Naive B cell (primary cell): ENCODE results near the gene DOK7. TPM values are rescaled to one million over a fixed set of nuclear protein-coding genes. Genes with fewer than 3 reads are reported as not detected.

Experiments used
- ATAC-seq, 2 donors: fragments of 150-1000 bp; cut with Tn5 transposase; 2 replicates each; pipeline ENCODE4 v1.10.0; 2021; ENCODE audit warnings: low read depth in 2 of 2, mild to moderate bottlenecking in 2 of 2, moderate library complexity in 2 of 2
- DNase-seq: peaks from one replicate; pipeline ENCODE4 v3.0.0; 2022
- H3K27ac Mint-ChIP-seq, 6 donors: one replicate each; pipeline ENCODE4 v1.8.0; 2020 to 2022; ENCODE audit warnings: mild to moderate bottlenecking in 6 of 6, mixed read lengths in 6 of 6, moderate library complexity in 5 of 6, inconsistent platforms in 2 of 6
- H3K27me3 Mint-ChIP-seq, 3 donors: one replicate each; pipeline ENCODE4 v1.8.0; 2021 to 2022; ENCODE audit warnings: mixed read lengths in 3 of 3, mild to moderate bottlenecking in 1 of 3
- H3K36me3 Mint-ChIP-seq, 2 donors: one replicate each; pipeline ENCODE4 v1.8.0; 2020 to 2022; ENCODE audit warnings: mixed read lengths in 2 of 2, inconsistent platforms in 1 of 2, mild to moderate bottlenecking in 1 of 2
- H3K4me1 Mint-ChIP-seq, 3 donors: one replicate each; pipeline ENCODE4 v1.8.0; 2020 to 2022; ENCODE audit warnings: mixed read lengths in 3 of 3, inconsistent platforms in 1 of 3, mild to moderate bottlenecking in 1 of 3, moderate library complexity in 1 of 3
- H3K4me3 Mint-ChIP-seq, 8 donors: one replicate each; pipeline ENCODE4 v1.8.0; 2020 to 2022; ENCODE audit warnings: mild to moderate bottlenecking in 8 of 8, mixed read lengths in 8 of 8, moderate library complexity in 8 of 8, inconsistent platforms in 2 of 8
- H3K9me3 Mint-ChIP-seq, 7 donors: one replicate each; pipeline ENCODE4 v1.8.0; 2020 to 2022; ENCODE audit warnings: mixed read lengths in 7 of 7, mild to moderate bottlenecking in 5 of 7, inconsistent platforms in 2 of 7, moderate library complexity in 1 of 7
- polyA plus RNA-seq, 6 donors: library from polyadenylated mRNA; unstranded; fragments of 300-500 nt; fragmentation: Illumina TruSeq; gene quantifications; one replicate each; pipeline ENCODE4 v1.2.3, GENCODE V29; 2021; ENCODE audit warnings: low read depth in 6 of 6

The DOK7 gene
- polyA plus RNA-seq, 6 donors from 2014 or later, result 1.8 to 6.0 (median 4.3) TPM

GRCh38 chr4:3481113-3481531 lies 18.0 kb downstream of the DOK7 start:
- H3K4me1 Mint-ChIP-seq, result peaks cover 17 to 51% (median 35%) of the 10 kb centered on the region in 3 donors
- H3K9me3 Mint-ChIP-seq, result no peaks in the 10 kb centered on the region
- peak overlapping the region in 4 of 6 donors; percentile 32 to 96 (median 60) for H3K27ac Mint-ChIP-seq
- no peaks in the 10 kb centered on the region for H3K36me3 Mint-ChIP-seq
- H3K4me3 Mint-ChIP-seq, result peak overlapping the region in 2 of 8 donors; percentile 28 to 62
- DNase-seq (no peak), ATAC-seq (no peak)
- peaks cover 0 to 16% (median 5%) of the 10 kb centered on the region in 3 donors for H3K27me3 Mint-ChIP-seq

DNA sequence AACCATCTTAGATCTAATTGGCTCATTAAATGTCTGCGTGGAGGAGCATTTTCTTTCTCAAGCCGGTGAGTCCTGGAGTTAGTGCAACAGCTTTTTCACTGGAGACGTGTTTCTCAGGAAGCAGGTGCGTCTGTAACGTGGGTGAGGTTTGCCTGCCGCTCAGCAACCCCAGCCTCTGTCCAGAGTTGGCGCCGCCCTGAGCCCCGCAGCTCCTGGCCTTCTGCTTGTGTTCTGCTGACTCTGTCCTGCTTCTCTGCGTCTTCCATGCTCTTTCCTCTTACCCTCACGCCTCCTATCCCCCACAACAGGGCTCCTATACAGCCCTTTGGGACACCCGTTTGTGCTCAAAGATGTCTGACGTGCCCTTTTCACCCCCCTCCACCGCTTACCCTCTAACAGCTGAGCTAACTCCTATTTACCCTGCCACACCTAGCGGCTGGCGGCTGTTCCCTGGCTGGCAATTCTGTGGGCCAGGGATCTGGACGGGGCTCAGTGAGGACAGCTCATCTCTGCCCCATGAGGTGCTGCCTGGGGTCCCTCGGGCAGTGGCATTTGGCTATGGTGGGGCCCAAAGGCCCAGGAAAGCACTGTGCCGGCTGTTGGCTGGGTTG lies 18.8 kb downstream of the DOK7 start:
- DNase-seq, result no peak
- H3K27ac Mint-ChIP-seq, result peak overlapping the region in 4 of 6 donors; percentile 24 to 76 (median 62)
- peaks cover 0 to 10% (median 5%) of the 10 kb centered on the region in 3 donors for H3K27me3 Mint-ChIP-seq
- ATAC-seq, result no peak
- H3K4me3 Mint-ChIP-seq, result peak overlapping the region in 2 of 8 donors; percentile 28 to 51
- peaks cover 23 to 59% (median 40%) of the 10 kb centered on the region in 3 donors for H3K4me1 Mint-ChIP-seq
- no peaks in the 10 kb centered on the region for H3K36me3 Mint-ChIP-seq
- H3K9me3 Mint-ChIP-seq, result no peaks in the 10 kb centered on the region

- Mint-ChIP-seq H3K9me3 (no peaks in the 10 kb centered on the region), H3K27me3 (peaks cover 0 to 10% (median 5%) of the 10 kb centered on the region in 3 donors), H3K4me1 (peaks cover 23 to 59% (median 44%) of the 10 kb centered on the region in 3 donors), H3K4me3 (peak overlapping the region in 1 of 8 donors; percentile 62), H3K36me3 (no peaks in the 10 kb centered on the region), H3K27ac (peak overlapping the region in 2 of 6 donors; percentile 49 to 79)
- ATAC-seq (no peak), DNase-seq (no peak)
Observed at GRCh38 chr4:3482707-3483106, 19.6 kb downstream of the DOK7 start.

- Mint-ChIP-seq H3K27ac (peak overlapping the region in 4 of 6 donors; percentile 84 to 90 (median 86)), H3K27me3 (peaks cover 0 to 10% (median 5%) of the 10 kb centered on the region in 3 donors), H3K9me3 (no peaks in the 10 kb centered on the region), H3K4me3 (peak overlapping the region in 5 of 8 donors; percentile 78 to 87 (median 84)), H3K4me1 (peaks cover 27 to 64% (median 48%) of the 10 kb centered on the region in 3 donors), H3K36me3 (no peaks in the 10 kb centered on the region)
- ATAC-seq (no peak), DNase-seq (no peak)
Observed at GRCh38 chr4:3483471-3483921, 20.4 kb downstream of the DOK7 start.

- Mint-ChIP-seq H3K4me1 (peaks cover 34 to 72% (median 56%) of the 10 kb centered on the region in 3 donors), H3K4me3 (peak overlapping the region; percentile 47 to 87 (median 81)), H3K27me3 (peaks cover 0 to 10% (median 5%) of the 10 kb centered on the region in 3 donors), H3K36me3 (no peaks in the 10 kb centered on the region), H3K27ac (peak overlapping the region in 5 of 6 donors; percentile 87 to 98 (median 89)), H3K9me3 (no peaks in the 10 kb centered on the region)
- peak; percentile 81 to 83 for ATAC-seq
- peak; percentile 72 for DNase-seq
Observed at GRCh38 chr4:3484057-3484973, 21.2 kb downstream of the DOK7 start.

GRCh38 chr4:3485011-3485791 lies 22.1 kb downstream of the DOK7 start:
- peaks cover 38 to 75% (median 56%) of the 10 kb centered on the region in 3 donors for H3K4me1 Mint-ChIP-seq
- H3K27ac Mint-ChIP-seq, result peak overlapping the region in 5 of 6 donors; percentile 88 to 98 (median 90)
- peak overlapping the region; percentile 74 to 87 (median 81) for H3K4me3 Mint-ChIP-seq
- peaks cover 3 to 10% (median 5%) of the 10 kb centered on the region in 3 donors for H3K27me3 Mint-ChIP-seq
- ATAC-seq, result peak; percentile 56 to 65
- H3K9me3 Mint-ChIP-seq, result no peaks in the 10 kb centered on the region
- DNase-seq, result peak; percentile 74
- H3K36me3 Mint-ChIP-seq, result peaks cover 0 to 4% of the 10 kb centered on the region in 2 donors

- ATAC-seq, result no peak
- H3K27me3 Mint-ChIP-seq, result peaks cover 3 to 11% (median 4%) of the 10 kb centered on the region in 3 donors
- no peak for DNase-seq
- peak overlapping the region in 2 of 6 donors; percentile 20 to 90 for H3K27ac Mint-ChIP-seq
- H3K36me3 Mint-ChIP-seq, result peaks cover 0 to 12% of the 10 kb centered on the region in 2 donors
- peak overlapping the region; percentile 25 to 87 (median 79) for H3K4me3 Mint-ChIP-seq
- no peaks in the 10 kb centered on the region for H3K9me3 Mint-ChIP-seq
- peaks cover 40 to 68% (median 48%) of the 10 kb centered on the region in 3 donors for H3K4me1 Mint-ChIP-seq
Observed at GRCh38 chr4:3485886-3486540, 22.9 kb downstream of the DOK7 start.

- Mint-ChIP-seq H3K36me3 (peaks cover 0 to 20% of the 10 kb centered on the region in 2 donors), H3K4me3 (peak overlapping the region in 7 of 8 donors; percentile 22 to 84 (median 76)), H3K9me3 (no peaks in the 10 kb centered on the region), H3K27me3 (peaks cover 0 to 19% (median 9%) of the 10 kb centered on the region in 3 donors), H3K27ac (peak overlapping the region in 5 of 6 donors; percentile 13 to 81 (median 59)), H3K4me1 (peaks cover 42 to 66% (median 45%) of the 10 kb centered on the region in 3 donors)
- ATAC-seq (no peak), DNase-seq (no peak)
Observed at GRCh38 chr4:3486541-3487540, 23.7 kb downstream of the DOK7 start.

GRCh38 chr4:3487861-3488260 lies 24.8 kb downstream of the DOK7 start:
- H3K4me1 Mint-ChIP-seq, result peaks cover 37 to 57% (median 45%) of the 10 kb centered on the region in 3 donors
- DNase-seq, result no peak
- ATAC-seq, result no peak
- peak overlapping the region in 1 of 8 donors; percentile 50 for H3K4me3 Mint-ChIP-seq
- H3K9me3 Mint-ChIP-seq, result no peaks in the 10 kb centered on the region
- H3K27ac Mint-ChIP-seq, result peak overlapping the region in 2 of 6 donors; percentile 27 to 34
- H3K36me3 Mint-ChIP-seq, result peaks cover 0 to 24% of the 10 kb centered on the region in 2 donors
- peaks cover 0 to 19% (median 15%) of the 10 kb centered on the region in 3 donors for H3K27me3 Mint-ChIP-seq

DNA sequence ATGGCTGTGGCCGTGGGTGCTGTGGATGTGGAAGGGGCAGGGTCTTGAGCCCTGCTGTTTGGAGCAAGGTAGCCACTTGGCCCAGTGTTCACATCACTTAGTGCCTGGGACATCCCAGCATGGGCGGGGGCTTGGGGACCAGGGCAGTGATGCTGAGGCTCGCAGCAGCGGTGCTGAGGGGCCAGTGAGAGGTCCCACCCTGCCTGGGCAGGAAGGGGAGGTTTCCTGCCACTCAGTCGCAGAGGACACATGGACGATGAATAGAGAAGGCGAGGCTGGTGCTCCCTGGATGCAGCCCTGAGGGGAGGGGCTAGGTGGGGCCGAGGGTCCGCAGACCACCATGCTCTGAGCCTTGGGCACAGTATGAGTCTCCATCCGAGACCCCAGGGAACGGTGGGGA lies 25.7 kb downstream of the DOK7 start:
- DNase-seq, result no peak
- H3K27me3 Mint-ChIP-seq, result peaks cover 0 to 19% (median 15%) of the 10 kb centered on the region in 3 donors
- no peaks in the 10 kb centered on the region for H3K9me3 Mint-ChIP-seq
- H3K4me3 Mint-ChIP-seq, result peak overlapping the region in 2 of 8 donors; percentile 44 to 61
- peak overlapping the region in 5 of 6 donors; percentile 27 to 70 (median 47) for H3K27ac Mint-ChIP-seq
- ATAC-seq, result no peak
- H3K4me1 Mint-ChIP-seq, result peaks cover 33 to 50% (median 45%) of the 10 kb centered on the region in 3 donors
- peaks cover 0 to 24% of the 10 kb centered on the region in 2 donors for H3K36me3 Mint-ChIP-seq

- Mint-ChIP-seq H3K36me3 (peaks cover 0 to 24% of the 10 kb centered on the region in 2 donors), H3K4me1 (peaks cover 28 to 45% (median 43%) of the 10 kb centered on the region in 3 donors), H3K4me3 (no peak overlapping the region), H3K27me3 (peaks cover 0 to 19% (median 15%) of the 10 kb centered on the region in 3 donors), H3K9me3 (no peaks in the 10 kb centered on the region), H3K27ac (peak overlapping the region in 1 of 6 donors; percentile 10)
- DNase-seq (no peak), ATAC-seq (no peak)
Observed at GRCh38 chr4:3489451-3489962, 26.4 kb downstream of the DOK7 start.
